Measurements from ENCODE around the gene SLC10A7.

SLC10A7 gene

DNA sequence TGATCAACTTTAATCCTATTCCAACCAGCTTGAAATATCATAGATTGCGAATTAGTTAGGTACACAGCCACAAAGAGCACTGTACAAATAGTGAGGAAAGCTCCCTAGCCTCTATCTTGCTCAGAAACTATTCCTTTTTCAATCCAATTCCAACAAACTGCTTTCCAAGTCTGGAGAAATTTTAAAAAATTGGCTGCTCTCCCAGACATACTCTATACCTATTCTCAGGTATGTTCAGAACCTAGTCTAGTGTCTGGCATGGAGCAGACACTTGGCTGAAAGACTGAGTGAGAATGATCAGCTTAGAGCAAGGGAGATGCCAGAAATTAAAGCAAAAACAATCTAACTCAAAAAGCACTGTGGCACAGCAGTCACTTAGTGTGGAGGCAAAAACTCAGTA is 105.9 kb downstream of the SLC10A7 start:
- Histone ChIP-seq H3K4me1 (peaks cover 0 to 12% (median 0%) of the 10 kb centered on the region in 4 donors), H3K27me3 (no peaks in the 10 kb centered on the region), H3K9me3 (no peaks in the 10 kb centered on the region), H3K27ac (no peak overlapping the region), H3K4me3 (no peak overlapping the region), H3K36me3 (no peaks in the 10 kb centered on the region)
- intact Hi-C loops (cut with DNase I; ENCODE audit: low total_unique reads) = no loop called here
- DNase-seq = no peak
- no peak for TF ChIP-seq CTCF (IDR thresholded peaks at IDR 0.05)

DNA sequence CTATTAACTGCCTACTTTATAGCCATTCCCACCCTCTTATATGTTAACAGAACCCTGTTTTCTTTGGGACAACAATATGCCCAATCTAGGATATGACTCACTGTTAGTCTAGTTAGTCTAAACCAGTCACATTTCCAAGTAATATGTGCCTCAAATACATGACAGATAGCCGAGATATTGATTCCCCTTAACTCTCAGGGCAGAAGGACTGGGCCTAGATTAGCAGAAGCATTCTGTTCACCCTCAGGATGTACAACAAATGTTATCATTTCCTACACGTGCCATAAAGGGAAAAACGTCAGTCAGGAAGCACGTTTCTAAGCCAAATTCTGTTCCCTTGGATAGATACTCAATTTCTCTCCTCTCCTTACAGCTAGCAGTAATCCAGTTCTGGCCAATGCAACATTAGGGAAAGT is 114.1 kb downstream of the SLC10A7 start:
- Histone ChIP-seq H3K9me3 (no peaks in the 10 kb centered on the region), H3K27ac (no peak overlapping the region), H3K4me3 (no peak overlapping the region), H3K27me3 (no peaks in the 10 kb centered on the region), H3K36me3 (no peaks in the 10 kb centered on the region), H3K4me1 (no peaks in the 10 kb centered on the region)
- DNase-seq = no peak
- intact Hi-C loops (cut with DNase I; ENCODE audit: low total_unique reads) = loop anchor here (2.0 kb wide), 1 partner anchor 27 kb away; no protein-coding TSS in a partner anchor
- no peak for TF ChIP-seq CTCF (IDR thresholded peaks at IDR 0.05)

- DNase-seq = no peak
- no peak overlapping the region for H3K27ac ChIP-seq
- no peaks in the 10 kb centered on the region for H3K4me1 ChIP-seq
- intact Hi-C loops (cut with DNase I; ENCODE audit: low total_unique reads) = loop anchor here (2.0 kb wide), 1 partner anchor 26 kb away; no protein-coding TSS in a partner anchor
- H3K36me3 ChIP-seq = no peaks in the 10 kb centered on the region
- no peaks in the 10 kb centered on the region for H3K27me3 ChIP-seq
- no peaks in the 10 kb centered on the region for H3K9me3 ChIP-seq
- TF ChIP-seq CTCF (IDR thresholded peaks at IDR 0.05) = no peak
- no peak overlapping the region for H3K4me3 ChIP-seq
Measured at GRCh38 chr4:146407257-146407656, 114.5 kb downstream of the SLC10A7 start.

DNA sequence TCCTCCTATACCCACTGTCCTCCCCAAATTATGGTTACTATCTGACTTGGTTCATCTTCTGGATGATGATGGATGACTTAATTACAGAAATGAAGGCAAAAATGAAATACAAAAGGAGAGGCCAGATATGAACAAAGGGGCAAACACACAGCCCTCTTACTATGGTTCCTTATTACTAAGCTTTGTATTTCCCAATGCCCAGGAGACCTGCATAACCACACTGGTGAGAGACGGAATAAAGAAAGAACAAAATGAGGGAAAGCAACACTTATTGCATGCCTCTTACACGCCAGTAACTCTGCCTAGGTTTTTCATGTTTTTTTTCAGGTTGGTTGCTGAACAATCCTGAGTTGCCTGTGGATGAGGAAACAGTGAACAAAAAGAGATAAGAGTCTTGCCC is 120.5 kb downstream of the SLC10A7 start:
- H3K27me3 ChIP-seq = no peaks in the 10 kb centered on the region
- no peaks in the 10 kb centered on the region for H3K36me3 ChIP-seq
- no peak overlapping the region for H3K4me3 ChIP-seq
- intact Hi-C loops (cut with DNase I; ENCODE audit: low total_unique reads) = no loop called here
- H3K27ac ChIP-seq = no peak overlapping the region
- TF ChIP-seq CTCF (IDR thresholded peaks at IDR 0.05) = no peak
- H3K4me1 ChIP-seq = no peaks in the 10 kb centered on the region
- DNase-seq = no peak
- H3K9me3 ChIP-seq = no peaks in the 10 kb centered on the region

DNA sequence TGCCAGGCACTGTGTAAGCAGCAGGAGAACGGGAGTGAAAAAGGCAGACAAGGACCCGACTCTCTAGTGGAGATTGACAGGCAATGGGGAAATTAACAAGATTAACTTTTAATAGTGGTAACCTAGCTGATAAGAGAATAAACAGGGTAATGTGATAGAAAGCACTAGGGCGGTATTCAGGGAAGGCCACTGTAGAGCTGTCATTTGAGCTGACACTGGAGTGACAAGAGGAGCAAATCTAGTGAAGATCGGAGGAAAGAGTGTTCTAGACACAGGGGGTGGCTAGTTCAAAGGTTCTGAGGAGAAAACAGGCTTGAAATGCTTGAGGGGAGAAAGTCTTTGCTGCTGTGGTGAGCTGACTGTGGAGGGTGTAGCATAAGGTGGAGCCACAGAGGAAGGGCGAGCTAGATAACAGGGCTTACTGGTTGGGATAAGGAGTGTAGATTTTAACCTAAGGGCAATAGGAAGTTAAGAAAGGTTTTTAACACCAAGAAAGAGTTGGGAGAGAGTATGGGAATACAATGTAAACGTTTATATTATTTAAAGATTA is 122.8 kb downstream of the SLC10A7 start:
- no peaks in the 10 kb centered on the region for H3K4me1 ChIP-seq
- no peak for DNase-seq
- no peak overlapping the region for H3K4me3 ChIP-seq
- no peaks in the 10 kb centered on the region for H3K27me3 ChIP-seq
- no peaks in the 10 kb centered on the region for H3K9me3 ChIP-seq
- H3K27ac ChIP-seq = no peak overlapping the region
- H3K36me3 ChIP-seq = no peaks in the 10 kb centered on the region
- intact Hi-C loops (cut with DNase I; ENCODE audit: low total_unique reads) = no loop called here
- TF ChIP-seq CTCF (IDR thresholded peaks at IDR 0.05) = no peak

- no peak overlapping the region for H3K4me3 ChIP-seq
- H3K4me1 ChIP-seq = no peaks in the 10 kb centered on the region
- DNase-seq = no peak
- H3K9me3 ChIP-seq = no peaks in the 10 kb centered on the region
- H3K27me3 ChIP-seq = no peaks in the 10 kb centered on the region
- H3K36me3 ChIP-seq = no peaks in the 10 kb centered on the region
- intact Hi-C loops (cut with DNase I; ENCODE audit: low total_unique reads) = no loop called here
- TF ChIP-seq CTCF (IDR thresholded peaks at IDR 0.05) = no peak
- H3K27ac ChIP-seq = no peak overlapping the region
Measured at GRCh38 chr4:146398404-146398803, 123.3 kb downstream of the SLC10A7 start.
